ENCODE measurements around the gene LMOD1. TPM values are rescaled to one million over a fixed set of nuclear protein-coding genes. Genes with fewer than 3 reads are reported as not detected.
A peak's percentile ranks its signal among the peaks of the same experiment; 100 is the strongest.
"Not testable (repeated sequence)": the region's sequence is repeated elsewhere in the genome, so short reads cannot be mapped to it uniquely, and the experiment has no call there.

Gene LMOD1
- total RNA-seq, 1 experiment from 2014 or later, result not detected

- peak; percentile 99 for DNase-seq (ENCODE audit: low read depth, low spot score)
- in situ Hi-C loops (cut with HindIII; ENCODE audit: low pct_unique_long_range_greater_than_20kb, low sequenced_read_pairs), result no loop called here
These were observed 8.8 kb upstream of the LMOD1 start, which contains the start of gene TIMM17A for GRCh38 chr1:201955009-201955728. Gene TIMM17A (plus strand): TSS chr1:201955503. CDS start chr1:201955527, 24 bp downstream.

- no peak for DNase-seq (ENCODE audit: low read depth, low spot score)
- in situ Hi-C loops (cut with HindIII; ENCODE audit: low pct_unique_long_range_greater_than_20kb, low sequenced_read_pairs), result no loop called here
These were observed 8.1 kb upstream of the LMOD1 start for GRCh38 chr1:201954263-201955008.

GRCh38 chr1:201949491-201949890, 3.1 kb upstream of the LMOD1 start:
- in situ Hi-C loops (cut with HindIII; ENCODE audit: low pct_unique_long_range_greater_than_20kb, low sequenced_read_pairs), result no loop called here
- no peak for DNase-seq (ENCODE audit: low read depth, low spot score)

- in situ Hi-C loops (cut with HindIII; ENCODE audit: low pct_unique_long_range_greater_than_20kb, low sequenced_read_pairs), result no loop called here
- no peak for DNase-seq (ENCODE audit: low read depth, low spot score)
These were observed 1.3 kb upstream of the LMOD1 start for GRCh38 chr1:201947697-201948008.

- no peak for DNase-seq (ENCODE audit: low read depth, low spot score)
- in situ Hi-C loops (cut with HindIII; ENCODE audit: low pct_unique_long_range_greater_than_20kb, low sequenced_read_pairs), result no loop called here
These were observed 505 bp downstream of the LMOD1 start for GRCh38 chr1:201945863-201946223.

GRCh38 chr1:201945157-201945556, 1.2 kb downstream of the LMOD1 start:
- in situ Hi-C loops (cut with HindIII; ENCODE audit: low pct_unique_long_range_greater_than_20kb, low sequenced_read_pairs), result no loop called here
- DNase-seq (ENCODE audit: low read depth, low spot score), result no peak

GRCh38 chr1:201944639-201945038, 1.7 kb downstream of the LMOD1 start:
- in situ Hi-C loops (cut with HindIII; ENCODE audit: low pct_unique_long_range_greater_than_20kb, low sequenced_read_pairs), result no loop called here
- no peak for DNase-seq (ENCODE audit: low read depth, low spot score)

- in situ Hi-C loops (cut with HindIII; ENCODE audit: low pct_unique_long_range_greater_than_20kb, low sequenced_read_pairs), result no loop called here
These were observed 2.3 kb downstream of the LMOD1 start for GRCh38 chr1:201944002-201944401.

GRCh38 chr1:201942129-201942495, 4.2 kb downstream of the LMOD1 start:
- in situ Hi-C loops (cut with HindIII; ENCODE audit: low pct_unique_long_range_greater_than_20kb, low sequenced_read_pairs), result no loop called here
- DNase-seq (ENCODE audit: low read depth, low spot score), result no peak

More at GRCh38 chr1:201944002-201944401, 2.3 kb downstream of the LMOD1 start:
- DNase-seq (ENCODE audit: low read depth, low spot score), result no peak

- no peak for DNase-seq (ENCODE audit: low read depth, low spot score)
- in situ Hi-C loops (cut with HindIII; ENCODE audit: low pct_unique_long_range_greater_than_20kb, low sequenced_read_pairs), result no loop called here
These were observed 4.8 kb downstream of the LMOD1 start for GRCh38 chr1:201941420-201942128.

- in situ Hi-C loops (cut with HindIII; ENCODE audit: low pct_unique_long_range_greater_than_20kb, low sequenced_read_pairs); DNase-seq (ENCODE audit: low read depth, low spot score): not testable (repeated sequence)
These were observed 6.0 kb downstream of the LMOD1 start for GRCh38 chr1:201940316-201940715.

- DNase-seq (ENCODE audit: low read depth, low spot score), result no peak
- in situ Hi-C loops (cut with HindIII; ENCODE audit: low pct_unique_long_range_greater_than_20kb, low sequenced_read_pairs), result no loop called here
These were observed 6.8 kb downstream of the LMOD1 start for GRCh38 chr1:201939574-201939973.

GRCh38 chr1:201939148-201939547, 7.2 kb downstream of the LMOD1 start:
- DNase-seq (ENCODE audit: low read depth, low spot score), result no peak
- in situ Hi-C loops (cut with HindIII; ENCODE audit: low pct_unique_long_range_greater_than_20kb, low sequenced_read_pairs), result no loop called here

- in situ Hi-C loops (cut with HindIII; ENCODE audit: low pct_unique_long_range_greater_than_20kb, low sequenced_read_pairs), result no loop called here
- no peak for DNase-seq (ENCODE audit: low read depth, low spot score)
These were observed 7.8 kb downstream of the LMOD1 start for GRCh38 chr1:201938440-201939035.

- in situ Hi-C loops (cut with HindIII; ENCODE audit: low pct_unique_long_range_greater_than_20kb, low sequenced_read_pairs), result no loop called here
- no peak for DNase-seq (ENCODE audit: low read depth, low spot score)
These were observed 8.6 kb downstream of the LMOD1 start for GRCh38 chr1:201937624-201938213.

- no peak for DNase-seq (ENCODE audit: low read depth, low spot score)
- in situ Hi-C loops (cut with HindIII; ENCODE audit: low pct_unique_long_range_greater_than_20kb, low sequenced_read_pairs), result no loop called here
These were observed 12.4 kb downstream of the LMOD1 start for GRCh38 chr1:201933840-201934430.

GRCh38 chr1:201930803-201931202, 15.5 kb downstream of the LMOD1 start:
- in situ Hi-C loops (cut with HindIII; ENCODE audit: low pct_unique_long_range_greater_than_20kb, low sequenced_read_pairs), result no loop called here
- no peak for DNase-seq (ENCODE audit: low read depth, low spot score)

- DNase-seq (ENCODE audit: low read depth, low spot score), result no peak
- in situ Hi-C loops (cut with HindIII; ENCODE audit: low pct_unique_long_range_greater_than_20kb, low sequenced_read_pairs), result no loop called here
These were observed 16.2 kb downstream of the LMOD1 start for GRCh38 chr1:201930137-201930536.
